ENCODE data around the gene ALG9. TPM values are rescaled to one million over a fixed set of nuclear protein-coding genes. Genes with fewer than 3 reads are reported as not detected.

The ALG9 gene
- total and polyA plus RNA-seq, 4 donors: 36.3 to 61.1 (median 46.6) TPM

- no peak overlapping the region for H3K4me3 ChIP-seq (ENCODE audit: low read depth, low read length)
- WGBS (ENCODE audit: insufficient coverage): 65% methylated on average over 2 of the region's 3 CpGs
- H3K27me3 ChIP-seq (ENCODE audit: control insufficient read depth, insufficient read depth, low read length): no peaks in the 10 kb centered on the region
- H3K4me1 ChIP-seq (ENCODE audit: control insufficient read depth, insufficient read depth, low read length): peaks cover 6% of the 10 kb centered on the region
- H3K27ac ChIP-seq (ENCODE audit: low read depth, low read length): no peak overlapping the region
- DNase-seq (ENCODE audit: low read depth in 4 of 6, low spot score in 6 of 6): peak in 3 of 6 donors; percentile 17 to 71 (median 63)
- H3K9me3 ChIP-seq (ENCODE audit: control insufficient read depth, insufficient read depth, low read length): no peaks in the 10 kb centered on the region
- peaks cover 25% of the 10 kb centered on the region for H3K36me3 ChIP-seq (ENCODE audit: control insufficient read depth, insufficient read depth, low read length)
Observed at GRCh38 chr11:111762981-111763643, 108.3 kb downstream of the ALG9 start.

- Histone ChIP-seq H3K9me3 (ENCODE audit: control insufficient read depth, insufficient read depth, low read length) (no peaks in the 10 kb centered on the region), H3K27me3 (ENCODE audit: control insufficient read depth, insufficient read depth, low read length) (no peaks in the 10 kb centered on the region), H3K4me3 (ENCODE audit: low read depth, low read length) (no peak overlapping the region), H3K4me1 (ENCODE audit: control insufficient read depth, insufficient read depth, low read length) (peaks cover 6% of the 10 kb centered on the region), H3K27ac (ENCODE audit: low read depth, low read length) (no peak overlapping the region), H3K36me3 (ENCODE audit: control insufficient read depth, insufficient read depth, low read length) (peaks cover 30% of the 10 kb centered on the region)
- 100% methylated on average over 4 of the region's 5 CpGs for WGBS (ENCODE audit: insufficient coverage)
- no peak for DNase-seq (ENCODE audit: low read depth in 4 of 6, low spot score in 6 of 6)
Observed at GRCh38 chr11:111762526-111762925, 108.9 kb downstream of the ALG9 start.

- H3K9me3 ChIP-seq (ENCODE audit: control insufficient read depth, insufficient read depth, low read length): no peaks in the 10 kb centered on the region
- peaks cover 34% of the 10 kb centered on the region for H3K36me3 ChIP-seq (ENCODE audit: control insufficient read depth, insufficient read depth, low read length)
- 100% methylated on average over 2 of the region's 4 CpGs for WGBS (ENCODE audit: insufficient coverage)
- no peaks in the 10 kb centered on the region for H3K27me3 ChIP-seq (ENCODE audit: control insufficient read depth, insufficient read depth, low read length)
- no peak overlapping the region for H3K4me3 ChIP-seq (ENCODE audit: low read depth, low read length)
- no peak overlapping the region for H3K27ac ChIP-seq (ENCODE audit: low read depth, low read length)
- peak in 1 of 6 donors; percentile 91 for DNase-seq (ENCODE audit: low read depth in 4 of 6, low spot score in 6 of 6)
- H3K4me1 ChIP-seq (ENCODE audit: control insufficient read depth, insufficient read depth, low read length): no peaks in the 10 kb centered on the region
Observed at GRCh38 chr11:111761036-111761435, 110.3 kb downstream of the ALG9 start.

- Histone ChIP-seq H3K4me1 (ENCODE audit: control insufficient read depth, insufficient read depth, low read length) (no peaks in the 10 kb centered on the region), H3K27me3 (ENCODE audit: control insufficient read depth, insufficient read depth, low read length) (no peaks in the 10 kb centered on the region), H3K9me3 (ENCODE audit: control insufficient read depth, insufficient read depth, low read length) (no peaks in the 10 kb centered on the region), H3K27ac (ENCODE audit: low read depth, low read length) (no peak overlapping the region), H3K4me3 (ENCODE audit: low read depth, low read length) (no peak overlapping the region), H3K36me3 (ENCODE audit: control insufficient read depth, insufficient read depth, low read length) (peaks cover 40% of the 10 kb centered on the region)
- 88% methylated on average over 3 of the region's 5 CpGs for whole genome bisulfite sequencing (ENCODE audit: insufficient coverage)
- no peak for DNase-seq (ENCODE audit: low read depth in 4 of 6, low spot score in 6 of 6)
Observed at GRCh38 chr11:111759778-111760407, 111.5 kb downstream of the ALG9 start.

GRCh38 chr11:111759376-111759775 lies 112.0 kb downstream of the ALG9 start:
- H3K9me3 ChIP-seq (ENCODE audit: control insufficient read depth, insufficient read depth, low read length): no peaks in the 10 kb centered on the region
- no peaks in the 10 kb centered on the region for H3K4me1 ChIP-seq (ENCODE audit: control insufficient read depth, insufficient read depth, low read length)
- H3K36me3 ChIP-seq (ENCODE audit: control insufficient read depth, insufficient read depth, low read length): peaks cover 40% of the 10 kb centered on the region
- H3K27ac ChIP-seq (ENCODE audit: low read depth, low read length): no peak overlapping the region
- no peak overlapping the region for H3K4me3 ChIP-seq (ENCODE audit: low read depth, low read length)
- no peak for DNase-seq (ENCODE audit: low read depth in 4 of 6, low spot score in 6 of 6)
- no peaks in the 10 kb centered on the region for H3K27me3 ChIP-seq (ENCODE audit: control insufficient read depth, insufficient read depth, low read length)

GRCh38 chr11:111756097-111756496 lies 115.3 kb downstream of the ALG9 start:
- H3K9me3 ChIP-seq (ENCODE audit: control insufficient read depth, insufficient read depth, low read length): no peaks in the 10 kb centered on the region
- H3K4me3 ChIP-seq (ENCODE audit: low read depth, low read length): no peak overlapping the region
- no peaks in the 10 kb centered on the region for H3K27me3 ChIP-seq (ENCODE audit: control insufficient read depth, insufficient read depth, low read length)
- no peaks in the 10 kb centered on the region for H3K4me1 ChIP-seq (ENCODE audit: control insufficient read depth, insufficient read depth, low read length)
- WGBS (ENCODE audit: insufficient coverage): 96% methylated on average over 5 of the region's 6 CpGs
- no peak overlapping the region for H3K27ac ChIP-seq (ENCODE audit: low read depth, low read length)
- H3K36me3 ChIP-seq (ENCODE audit: control insufficient read depth, insufficient read depth, low read length): peaks cover 52% of the 10 kb centered on the region
- DNase-seq (ENCODE audit: low read depth in 4 of 6, low spot score in 6 of 6): no peak

GRCh38 chr11:111749646-111750045 lies 121.7 kb downstream of the ALG9 start:
- H3K27me3 ChIP-seq (ENCODE audit: control insufficient read depth, insufficient read depth, low read length): no peaks in the 10 kb centered on the region
- peaks cover 46% of the 10 kb centered on the region for H3K36me3 ChIP-seq (ENCODE audit: control insufficient read depth, insufficient read depth, low read length)
- H3K4me3 ChIP-seq (ENCODE audit: low read depth, low read length): no peak overlapping the region
- no peak overlapping the region for H3K27ac ChIP-seq (ENCODE audit: low read depth, low read length)
- H3K4me1 ChIP-seq (ENCODE audit: control insufficient read depth, insufficient read depth, low read length): no peaks in the 10 kb centered on the region
- H3K9me3 ChIP-seq (ENCODE audit: control insufficient read depth, insufficient read depth, low read length): peaks cover 1% of the 10 kb centered on the region
- DNase-seq (ENCODE audit: low read depth in 4 of 6, low spot score in 6 of 6): peak in 1 of 6 donors; percentile 64

GRCh38 chr11:111748035-111748804 lies 123.2 kb downstream of the ALG9 start:
- Histone ChIP-seq H3K27me3 (ENCODE audit: control insufficient read depth, insufficient read depth, low read length) (no peaks in the 10 kb centered on the region), H3K9me3 (ENCODE audit: control insufficient read depth, insufficient read depth, low read length) (peaks cover 1% of the 10 kb centered on the region), H3K4me3 (ENCODE audit: low read depth, low read length) (no peak overlapping the region), H3K4me1 (ENCODE audit: control insufficient read depth, insufficient read depth, low read length) (no peaks in the 10 kb centered on the region), H3K27ac (ENCODE audit: low read depth, low read length) (no peak overlapping the region), H3K36me3 (ENCODE audit: control insufficient read depth, insufficient read depth, low read length) (peaks cover 38% of the 10 kb centered on the region)
- 69% methylated on average over 5 of the region's 7 CpGs for WGBS (ENCODE audit: insufficient coverage)
- DNase-seq (ENCODE audit: low read depth in 4 of 6, low spot score in 6 of 6): no peak

- H3K27ac ChIP-seq (ENCODE audit: low read depth, low read length): no peak overlapping the region
- H3K4me3 ChIP-seq (ENCODE audit: low read depth, low read length): no peak overlapping the region
- DNase-seq (ENCODE audit: low read depth in 4 of 6, low spot score in 6 of 6): no peak
- H3K4me1 ChIP-seq (ENCODE audit: control insufficient read depth, insufficient read depth, low read length): no peaks in the 10 kb centered on the region
- WGBS (ENCODE audit: insufficient coverage): 100% methylated on average over 2 of the region's 6 CpGs
- H3K36me3 ChIP-seq (ENCODE audit: control insufficient read depth, insufficient read depth, low read length): peaks cover 30% of the 10 kb centered on the region
- H3K9me3 ChIP-seq (ENCODE audit: control insufficient read depth, insufficient read depth, low read length): peaks cover 1% of the 10 kb centered on the region
- no peaks in the 10 kb centered on the region for H3K27me3 ChIP-seq (ENCODE audit: control insufficient read depth, insufficient read depth, low read length)
Observed at GRCh38 chr11:111745719-111746504, 125.5 kb downstream of the ALG9 start.

Data from spinal cord (tissue), 10 donors.